ENCODE data around the gene DGKG.

DNA sequence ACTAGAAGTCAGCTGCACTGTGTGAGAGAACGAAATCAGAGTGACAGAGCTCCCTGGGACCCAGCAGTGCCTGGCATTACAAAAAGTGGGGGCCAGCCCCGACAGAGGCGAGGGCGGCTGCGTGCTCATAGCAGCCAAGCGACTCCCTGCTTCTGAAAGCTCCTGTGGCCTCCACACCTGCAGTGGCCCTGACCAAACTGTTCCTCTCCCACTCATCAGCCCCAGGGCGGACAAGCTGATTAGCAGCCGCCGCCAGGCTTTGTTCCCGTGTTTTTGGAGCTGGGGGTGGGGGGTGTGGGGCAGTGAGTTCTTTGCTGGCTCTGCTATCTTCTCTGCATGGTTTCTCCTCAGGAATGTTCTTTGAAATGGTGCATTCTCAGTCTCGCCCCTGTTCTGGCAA, 58.1 kb downstream of the DGKG start:
- no peak for TF ChIP-seq POLR2AphosphoS5 (IDR thresholded peaks at IDR 0.05; ENCODE audit: low read depth, low read length)
- no peak for TF ChIP-seq POLR2A (IDR thresholded peaks at IDR 0.05; ENCODE audit: low read depth, low read length)

All from GM12892 (cell line).